K562 (cell line): ENCODE measurements around the gene NDUFA13.

ENCODE experiments used
- CTCF ChIP-seq, 3 experiments: IDR thresholded peaks in 2 of 3; conservative IDR thresholded peaks in 1 of 3; 2 replicates each; pipeline ENCODE4 v1.5.1; 2011 to 2012; ENCODE audit warnings: low read length in 3 of 3, mild to moderate bottlenecking in 3 of 3, control low read depth in 2 of 3, improper control_type of control experiment in 1 of 3, inconsistent platforms in 1 of 3, low read depth in 1 of 3, mixed read lengths in 1 of 3, moderate library complexity in 1 of 3; ENCODE audit not compliant: insufficient read depth in 2 of 3
- TCF7 ChIP-seq: sonication (generic); IDR thresholded peaks from 2 replicates; pipeline ENCODE4 v1.6.1; 2016; ENCODE audit warnings: antibody characterized with exemption, borderline replicate concordance
- UBTF ChIP-seq, 2 experiments: IDR thresholded peaks; 2 replicates each; pipeline ENCODE4 v1.6.1; 2012; ENCODE audit warnings: improper control_type of control experiment in 2 of 2, low read depth in 2 of 2, low read length in 2 of 2, borderline replicate concordance in 1 of 2

- TF ChIP-seq CTCF (IDR thresholded peaks at IDR 0.05 in 2 of 3, conservative IDR thresholded peaks at IDR 0.05 in 1 of 3; ENCODE audit: insufficient read depth in 2 of 3, low read depth in 1 of 3, low read length in 3 of 3) (no peak), UBTF (IDR thresholded peaks at IDR 0.05; ENCODE audit: borderline replicate concordance in 1 of 2, low read depth in 2 of 2, low read length in 2 of 2) (no peak), TCF7 (no peak)
Observed at GRCh38 chr19:19571071-19571786, 55.2 kb downstream of the NDUFA13 start.
